ENCODE data around the gene CAMK1D.
"Not testable (repeated sequence)": the region's sequence is repeated elsewhere in the genome, so short reads cannot be mapped to it uniquely, and the experiment has no call there.

CAMK1D gene

DNA sequence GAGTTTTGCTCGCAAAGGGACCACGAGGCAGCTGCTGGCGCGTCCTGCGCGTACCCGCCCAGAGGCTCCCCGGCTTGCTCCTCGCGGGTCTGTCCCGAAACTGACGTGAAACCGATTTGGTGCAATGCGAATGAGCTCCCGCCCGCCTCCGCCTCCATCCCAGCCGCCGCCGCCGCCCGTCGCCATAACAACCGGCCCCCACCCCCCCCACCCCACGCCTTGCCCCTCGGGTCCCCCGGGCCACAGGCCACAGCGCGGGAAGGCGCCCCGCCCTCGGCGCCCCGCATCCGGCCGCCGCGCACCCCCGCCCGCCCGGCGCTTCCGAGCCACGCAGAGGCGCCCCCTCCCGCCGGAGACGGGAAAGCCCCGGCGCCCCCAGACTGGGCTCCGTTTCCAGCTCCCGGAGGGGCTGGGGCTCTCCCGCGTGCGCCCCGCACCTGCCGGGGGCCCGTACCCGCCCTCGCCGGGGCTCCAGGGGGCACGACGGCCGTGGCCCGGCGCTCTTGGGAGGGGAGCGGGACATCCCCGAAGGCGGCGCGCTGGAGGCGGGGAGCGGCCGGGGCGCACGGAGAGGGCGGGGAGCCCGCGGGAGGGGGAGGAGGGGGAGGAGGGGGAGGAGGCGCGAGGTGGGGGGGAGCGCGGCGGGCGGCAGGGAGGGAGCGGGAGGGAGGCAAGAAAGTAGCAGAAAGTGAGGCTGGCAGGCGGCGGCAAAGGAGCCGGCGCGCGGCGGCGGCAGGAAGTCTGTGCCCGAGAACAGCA is at the start of gene CAMK1D:
Gene CAMK1D (plus strand): TSS at position 678 of the 759 bp plus-strand sequence.
- peak; percentile 55 for DNase-seq (ENCODE audit: low spot score)

DNA sequence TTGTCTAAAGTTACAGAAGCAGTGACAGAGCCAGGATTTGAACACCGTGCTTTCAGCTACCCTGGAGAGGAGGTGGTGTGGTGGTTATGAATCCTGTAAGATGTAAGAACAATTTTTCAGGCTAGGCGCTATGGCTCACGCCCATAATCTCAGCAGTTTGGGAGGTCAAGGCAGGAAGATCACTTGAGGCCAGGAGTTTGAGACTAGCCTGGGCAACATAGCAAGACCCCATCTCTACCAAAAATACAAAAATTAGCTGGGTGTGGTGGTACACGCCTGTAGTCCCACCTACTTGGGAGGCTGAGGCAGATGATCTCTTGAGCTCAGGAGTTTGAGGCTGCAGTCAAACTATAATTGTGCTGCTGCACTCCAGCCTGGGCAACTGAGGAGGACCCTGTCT is 48.3 kb upstream of the CAMK1D start:
- DNase-seq (ENCODE audit: low spot score): not testable (repeated sequence)

DNA sequence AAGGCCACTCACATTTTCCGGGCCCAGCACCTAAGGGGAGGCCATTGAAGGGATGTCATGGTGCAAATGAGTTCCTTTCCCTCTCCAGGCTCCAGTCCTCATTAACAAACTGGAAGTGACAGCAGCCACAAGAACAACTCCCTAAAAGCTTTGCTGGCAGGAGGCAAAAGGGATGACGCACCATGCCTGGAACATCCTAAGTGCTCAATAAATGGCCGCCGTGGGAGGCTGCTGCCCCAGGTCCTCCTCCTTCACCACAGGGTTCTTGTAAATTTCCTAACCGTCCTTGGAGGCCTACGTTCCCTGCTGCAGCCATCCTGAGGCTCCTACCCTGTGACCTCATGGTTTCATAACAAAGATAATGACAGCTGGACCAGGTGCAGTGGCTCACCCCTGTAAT is 41.3 kb upstream of the CAMK1D start:
- DNase-seq (ENCODE audit: low spot score): no peak

DNA sequence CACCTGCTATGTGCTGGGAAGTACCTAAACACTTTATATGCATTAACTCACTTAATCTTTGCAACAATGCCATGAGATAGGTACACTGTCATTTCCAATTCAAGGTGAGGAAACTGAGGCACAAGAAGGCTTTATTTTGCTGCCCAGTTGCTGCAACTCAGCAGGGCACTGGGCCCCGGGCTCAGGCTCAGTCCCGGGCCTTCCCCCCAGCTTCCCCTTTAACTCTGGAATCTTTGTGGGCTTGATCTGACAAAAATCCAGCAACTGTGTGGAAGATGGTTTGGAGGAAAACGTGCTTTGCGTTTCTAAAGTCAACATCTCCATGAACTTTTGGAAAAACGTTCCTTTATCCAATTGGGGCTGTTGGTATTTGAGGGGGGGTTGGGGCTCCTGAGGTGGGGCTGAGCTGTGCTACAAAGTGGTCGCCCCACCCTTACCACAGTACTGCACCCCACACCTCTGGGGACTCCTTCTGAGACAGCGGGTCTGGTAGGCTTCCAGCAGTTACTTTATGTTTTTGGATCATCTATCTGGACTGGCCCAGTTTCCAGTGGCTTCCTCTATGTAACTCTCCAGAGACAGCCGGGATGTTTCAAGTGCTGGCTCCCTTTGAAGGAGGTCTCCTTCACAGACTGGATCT is 40.5 kb upstream of the CAMK1D start:
- DNase-seq (ENCODE audit: low spot score): no peak

DNA sequence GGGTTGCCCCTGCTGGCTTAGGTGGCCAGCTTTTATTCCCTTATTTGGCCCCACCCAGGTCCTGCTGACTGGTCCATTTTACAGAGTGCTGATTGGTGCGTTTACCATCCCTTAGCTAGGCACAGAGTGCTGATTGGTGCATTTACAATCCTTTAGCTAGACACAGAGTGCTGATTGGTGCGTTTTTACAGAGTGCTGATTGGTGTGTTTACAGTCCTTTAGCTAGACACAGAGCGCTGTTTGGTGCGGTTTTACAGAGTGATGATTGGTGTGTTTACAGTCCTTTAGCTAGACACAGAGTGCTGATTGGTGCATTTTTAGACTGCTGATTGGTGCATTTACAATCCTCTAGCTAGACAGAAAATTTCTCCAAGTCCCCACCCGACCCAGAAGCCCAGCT is 39.6 kb upstream of the CAMK1D start:
- DNase-seq (ENCODE audit: low spot score): not testable (repeated sequence)

DNA sequence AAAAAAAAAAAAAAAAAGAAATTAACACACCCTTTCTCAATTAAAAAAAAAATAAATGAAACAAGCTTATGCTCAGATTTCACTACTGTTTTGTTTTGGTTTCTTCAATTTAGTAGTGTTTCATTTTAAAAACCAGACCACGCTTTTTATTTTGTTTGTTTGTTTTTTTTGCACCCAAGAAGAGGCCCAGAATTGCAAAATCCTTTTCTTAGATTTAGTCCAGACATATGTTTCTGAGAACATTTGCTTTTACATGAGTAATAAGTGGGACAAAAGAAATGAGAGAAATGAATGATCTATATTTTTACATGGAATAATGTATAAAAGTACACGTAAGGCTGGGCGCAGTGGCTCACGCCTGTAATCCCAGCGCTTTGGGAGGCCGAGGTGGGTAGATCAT is 34.5 kb upstream of the CAMK1D start:
- no peak for DNase-seq (ENCODE audit: low spot score)

DNA sequence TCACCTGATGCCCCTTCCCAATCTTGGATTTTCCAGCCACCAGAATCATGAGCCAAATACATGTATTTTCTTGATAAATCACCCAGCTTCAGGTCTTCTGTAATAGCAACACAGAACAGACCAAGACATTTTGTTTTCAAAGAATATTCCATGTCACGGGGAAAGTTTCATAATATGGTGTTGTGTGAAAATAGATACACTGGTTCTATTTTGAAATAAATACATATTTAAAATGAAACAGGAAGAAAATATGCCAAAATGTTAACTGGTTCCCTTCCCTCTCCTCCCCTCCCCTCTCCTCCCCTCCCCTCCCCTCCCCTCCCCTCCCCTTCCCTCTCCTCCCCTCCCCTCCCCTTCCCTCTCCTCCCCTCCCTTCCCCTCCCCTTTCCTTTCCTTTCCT is 30.3 kb upstream of the CAMK1D start:
- DNase-seq (ENCODE audit: low spot score): no peak

DNA sequence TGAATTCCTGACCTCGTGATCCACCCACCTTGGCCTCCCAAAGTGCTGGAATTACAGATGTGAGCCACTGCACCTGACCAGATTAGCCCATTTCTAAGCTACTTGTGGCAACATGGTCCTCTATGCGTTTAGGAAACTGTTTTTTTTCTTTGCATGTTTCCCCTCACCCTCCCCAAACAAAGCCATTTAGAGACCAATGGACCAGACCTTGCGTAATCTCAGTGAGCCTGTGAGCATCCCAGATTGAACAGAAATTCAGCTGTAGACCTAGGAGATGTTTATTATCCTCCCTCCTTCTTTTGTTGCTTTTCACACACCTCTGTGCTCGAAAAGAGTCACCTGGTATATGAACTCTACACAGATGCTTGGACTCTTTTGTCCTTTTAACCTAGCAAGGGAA is 28.5 kb upstream of the CAMK1D start:
- no peak for DNase-seq (ENCODE audit: low spot score)

DNA sequence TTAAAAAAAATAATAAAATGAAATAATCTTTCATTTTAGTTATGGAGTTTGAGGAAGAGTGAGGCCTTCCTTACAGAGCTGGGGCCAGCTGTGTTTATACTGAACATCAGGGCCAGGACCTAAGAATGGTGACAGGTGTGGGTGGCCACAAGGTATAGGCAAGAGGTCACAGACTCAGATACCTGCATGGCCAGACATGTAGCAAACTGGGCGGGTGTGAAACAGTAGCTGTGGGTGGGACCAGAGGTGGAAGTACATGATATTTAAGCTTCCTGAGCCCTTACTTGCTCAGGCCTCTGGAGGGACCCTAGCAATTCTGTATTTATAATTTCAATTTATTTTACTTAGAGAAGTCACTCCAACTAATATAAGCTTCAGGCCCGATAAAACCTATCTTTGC is 27.7 kb upstream of the CAMK1D start:
- no peak for DNase-seq (ENCODE audit: low spot score)

DNA sequence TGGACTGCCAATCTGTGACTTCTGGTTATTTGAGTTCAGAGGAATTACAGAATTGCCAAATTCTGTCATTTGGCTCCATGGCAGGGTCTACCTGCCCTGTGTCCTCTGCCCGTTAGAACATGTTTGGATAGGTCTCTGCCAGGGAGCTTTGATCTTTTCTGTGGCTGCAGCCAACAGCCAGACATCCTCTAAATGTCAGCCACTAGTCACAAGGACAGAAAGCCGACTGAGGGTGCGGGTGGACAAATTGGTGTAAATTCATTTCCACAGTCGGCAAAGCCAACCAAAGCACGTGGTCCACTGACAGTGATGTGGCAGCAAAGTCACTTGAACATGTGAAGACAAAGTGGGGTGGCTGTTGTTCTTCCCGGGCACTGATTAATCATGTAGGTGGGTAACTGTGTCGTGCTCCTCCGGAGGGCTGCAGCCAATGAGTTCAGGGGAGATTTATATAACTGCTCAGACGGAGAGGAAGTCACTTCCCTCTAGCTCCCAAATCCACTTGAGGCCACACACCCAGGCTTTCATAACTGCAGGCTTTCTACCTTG is 26.7 kb upstream of the CAMK1D start:
- DNase-seq (ENCODE audit: low spot score): no peak

DNA sequence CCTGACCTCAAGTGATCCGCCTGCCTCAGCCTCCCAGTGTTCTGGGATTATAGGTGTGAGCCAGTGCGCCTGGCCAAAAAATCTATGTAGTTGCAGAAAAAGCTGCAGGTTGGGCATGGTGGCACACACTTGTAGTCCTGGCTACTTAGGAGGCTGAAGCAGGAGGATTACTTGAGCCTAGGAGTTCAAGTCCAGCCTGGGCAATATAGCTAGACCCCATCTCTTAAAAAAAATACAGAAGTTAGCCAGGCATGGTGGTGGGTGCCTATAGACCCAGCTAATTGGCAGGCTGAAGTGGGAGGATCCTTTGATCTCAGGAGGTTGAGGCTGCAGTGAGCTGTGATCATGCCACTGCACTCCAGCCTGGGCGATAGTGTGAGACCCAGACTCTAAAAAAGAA is 24.8 kb upstream of the CAMK1D start:
- no peak for DNase-seq (ENCODE audit: low spot score)

DNA sequence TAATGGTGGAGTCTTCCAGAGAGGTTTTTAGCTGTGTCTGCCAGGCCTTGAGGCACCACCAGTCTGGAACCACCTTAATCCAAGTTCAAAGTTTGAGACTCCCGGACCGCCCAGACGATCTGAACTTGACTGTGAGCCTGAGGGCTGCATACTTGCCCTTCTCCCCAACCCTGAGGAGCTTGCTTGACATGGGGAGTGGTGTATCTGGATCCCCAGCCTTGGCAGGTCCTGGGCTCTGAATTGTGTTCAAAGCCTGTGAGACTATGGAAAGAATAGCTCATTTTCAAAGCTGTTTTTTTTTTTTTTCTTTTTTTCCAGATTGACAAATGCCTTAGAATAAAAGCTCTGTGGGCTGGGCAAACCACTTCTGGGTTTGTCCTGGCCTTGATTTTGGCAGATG is 22.3 kb upstream of the CAMK1D start:
- DNase-seq (ENCODE audit: low spot score): no peak

DNA sequence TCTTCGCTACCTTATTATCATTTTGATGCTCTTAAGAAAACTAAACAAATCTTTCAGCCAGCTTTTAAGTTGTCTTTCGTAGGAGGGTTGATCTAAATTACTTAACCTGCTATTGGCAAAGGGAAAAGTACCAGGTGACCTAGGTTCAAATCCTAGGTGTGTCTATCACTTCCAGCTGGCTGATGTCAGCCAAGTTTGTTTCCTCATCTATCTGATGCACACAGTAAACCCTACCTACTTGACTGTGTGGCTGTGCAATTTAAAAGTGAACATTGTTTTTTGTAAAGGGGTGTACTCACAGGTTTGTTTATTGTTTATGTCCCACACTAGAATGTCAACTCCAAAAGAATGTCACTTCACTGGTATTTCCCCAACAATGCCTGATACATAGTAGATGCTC is 21.9 kb upstream of the CAMK1D start:
- no peak for DNase-seq (ENCODE audit: low spot score)

DNA sequence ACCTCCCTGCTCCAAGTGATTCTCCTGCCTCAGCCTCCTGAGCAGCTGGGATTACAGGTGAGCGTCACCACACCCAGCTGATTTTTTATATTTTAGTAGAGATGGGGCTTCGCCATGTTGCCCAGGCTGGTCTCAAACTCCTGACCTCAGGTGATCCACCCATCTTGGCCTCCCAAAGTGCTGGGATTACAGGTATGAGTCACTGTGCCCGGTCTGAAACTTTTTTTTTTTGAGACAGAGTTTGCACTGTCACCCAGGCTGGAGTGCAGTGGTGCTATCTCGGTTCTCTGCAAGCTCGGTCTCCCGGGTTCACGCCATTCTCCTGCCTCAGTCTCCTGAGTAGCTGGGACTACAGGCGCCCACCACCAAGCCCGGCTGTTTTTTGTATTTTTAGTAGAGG is 21.0 kb upstream of the CAMK1D start:
- not testable (repeated sequence) for DNase-seq (ENCODE audit: low spot score)

DNA sequence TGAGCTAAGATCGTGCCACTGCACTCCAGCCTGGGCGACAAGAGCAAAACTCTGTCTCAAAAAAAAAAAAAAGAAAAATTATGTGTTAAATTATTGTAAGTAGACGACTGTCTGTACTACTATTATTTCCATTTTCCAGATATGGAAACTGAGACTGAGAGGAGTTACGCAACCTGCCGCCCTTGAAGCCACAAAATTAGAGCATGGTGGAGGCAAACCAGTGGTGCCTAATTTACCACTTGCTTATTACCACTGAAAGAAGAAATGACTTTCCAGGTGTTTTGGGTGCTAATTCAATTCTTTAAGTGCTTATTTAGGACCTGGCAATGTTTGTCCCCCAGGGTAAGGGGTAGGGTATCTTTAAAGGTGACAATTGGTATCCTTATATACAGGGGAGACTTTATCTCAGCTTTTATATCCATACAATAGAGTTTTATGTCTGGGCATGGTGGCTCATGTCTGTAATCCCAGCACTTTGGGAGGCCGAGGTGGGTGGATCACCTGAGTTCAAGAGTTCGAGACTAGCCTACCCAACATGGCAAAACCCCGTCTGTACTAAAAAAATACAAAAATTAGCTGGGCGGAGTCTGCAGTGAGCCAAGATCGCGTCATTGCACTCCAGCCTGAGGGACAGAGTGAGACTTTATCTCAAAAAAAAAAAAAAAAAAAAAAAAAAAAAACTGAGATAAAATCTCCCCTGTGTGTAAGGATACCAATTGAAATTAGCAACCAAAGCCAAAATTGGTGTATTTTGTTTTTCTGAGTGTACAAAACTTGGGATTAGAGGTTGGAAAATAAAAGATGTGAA is 16.6 kb upstream of the CAMK1D start:
- no peak for DNase-seq (ENCODE audit: low spot score)

DNA sequence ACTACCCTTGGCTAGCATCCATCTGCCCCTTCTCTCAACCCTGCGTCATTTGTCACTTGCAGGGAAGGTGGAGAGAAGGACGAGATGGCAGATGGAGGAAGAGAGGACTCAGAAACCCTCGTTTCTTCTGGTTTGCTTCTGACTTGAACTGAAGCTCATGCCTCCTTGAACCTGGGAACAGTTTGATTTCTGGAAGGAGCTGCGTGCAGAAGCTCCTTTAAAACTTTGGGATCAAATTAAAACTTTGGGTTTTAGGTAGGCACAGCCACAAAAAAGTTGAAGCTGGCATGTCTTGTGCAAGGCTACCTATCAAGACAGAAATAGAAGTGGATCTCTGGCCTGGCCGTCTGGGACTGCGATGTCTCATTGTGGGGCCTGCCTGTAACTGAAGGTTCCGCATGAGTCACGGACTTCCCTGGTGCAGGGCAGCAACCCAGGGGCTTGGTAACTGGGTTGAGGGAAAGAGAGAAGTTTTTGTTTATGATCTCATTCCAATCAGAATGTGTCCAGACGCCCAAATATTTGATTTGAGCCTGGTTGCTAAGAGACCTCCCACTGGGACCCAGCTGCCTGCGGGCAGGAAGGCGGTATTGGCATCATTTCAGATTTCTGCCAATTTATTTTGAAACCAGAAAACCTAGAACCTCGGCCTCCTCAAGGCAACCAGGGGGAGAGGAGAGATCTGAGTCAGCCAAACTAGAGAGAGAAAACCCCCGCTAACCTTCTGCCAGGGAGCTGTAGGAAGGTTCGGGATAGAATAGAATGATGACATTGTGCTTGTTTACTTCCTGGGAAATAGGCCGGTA is 15.8 kb upstream of the CAMK1D start:
- no peak for DNase-seq (ENCODE audit: low spot score)

DNA sequence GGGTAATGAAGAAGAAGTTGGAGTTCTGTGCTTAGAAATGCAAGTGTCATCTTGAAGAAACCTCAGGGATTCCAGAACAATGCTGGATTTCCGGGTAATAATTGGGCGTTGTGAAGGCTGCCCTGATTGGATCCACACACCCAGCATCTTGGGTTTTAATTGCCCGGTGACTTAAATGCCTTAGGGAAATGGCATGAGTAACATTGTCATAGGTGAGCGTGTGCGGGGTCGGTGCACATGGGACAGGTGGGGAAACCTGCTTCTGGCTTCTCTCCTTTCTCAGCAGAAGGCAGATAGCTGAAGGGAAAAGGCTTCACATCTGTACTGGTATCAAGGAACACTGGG is 15.2 kb upstream of the CAMK1D start:
- DNase-seq (ENCODE audit: low spot score): no peak

DNA sequence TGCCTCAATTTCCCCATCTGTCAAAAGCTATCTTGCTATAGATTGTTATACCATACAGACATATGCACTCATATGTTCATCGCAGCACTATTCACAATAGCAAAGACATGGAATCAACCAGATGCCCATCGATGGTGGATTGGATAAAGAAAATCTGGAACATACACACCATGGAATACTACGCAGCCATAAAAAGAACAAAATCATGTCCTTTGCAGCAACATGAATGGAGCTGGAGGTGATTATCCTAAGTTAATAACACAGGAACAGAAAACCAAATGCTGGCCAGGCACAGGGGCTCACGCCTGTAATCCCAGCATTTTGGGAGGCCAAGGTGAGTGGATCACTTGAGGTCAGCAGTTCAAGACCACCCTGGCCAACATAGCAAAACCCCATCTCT is 14.2 kb upstream of the CAMK1D start:
- not testable (repeated sequence) for DNase-seq (ENCODE audit: low spot score)

DNA sequence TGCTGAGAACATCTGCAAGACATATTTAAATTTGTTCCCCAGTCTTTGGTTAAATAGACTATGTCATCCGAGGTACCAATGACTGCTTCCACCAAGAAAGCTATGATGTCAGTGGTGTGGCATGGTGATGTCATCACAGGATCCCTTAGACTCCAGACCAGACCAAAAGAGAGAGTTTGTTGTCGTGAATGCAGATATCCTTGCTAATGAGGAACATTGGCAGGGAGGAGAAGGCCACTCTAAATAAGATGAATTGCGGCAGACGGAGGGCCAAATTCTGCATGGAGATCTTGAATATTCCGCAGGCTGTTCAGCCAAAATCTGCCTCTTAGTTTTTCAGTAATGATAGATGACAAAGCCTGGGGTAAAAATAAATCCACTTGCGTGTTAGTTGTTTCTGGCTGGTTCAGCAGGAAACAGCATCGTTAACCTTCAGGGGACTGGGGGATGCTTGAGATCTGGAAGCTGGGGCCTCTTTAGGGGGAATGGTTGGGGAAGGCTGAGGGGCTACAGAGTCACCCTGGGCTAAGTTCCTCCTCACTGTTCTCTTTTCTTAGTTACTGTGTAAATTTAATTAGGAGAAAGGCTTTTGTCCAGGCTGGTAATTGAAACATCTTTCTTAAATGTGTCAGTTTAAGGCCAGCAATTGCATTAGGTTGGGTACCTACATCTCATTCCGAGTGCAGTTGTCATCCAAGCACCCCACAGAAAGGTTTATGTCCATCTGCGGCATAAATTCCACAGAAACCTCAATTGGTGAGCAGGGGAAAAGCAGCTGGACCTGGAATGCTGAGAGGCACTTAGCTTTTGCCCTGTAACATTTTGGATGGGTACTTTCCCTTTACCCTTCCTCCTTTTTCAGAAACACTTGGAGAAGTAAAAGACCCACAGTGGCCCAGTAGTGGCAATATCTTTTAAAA is 11.6 kb upstream of the CAMK1D start:
- DNase-seq (ENCODE audit: low spot score): no peak

DNA sequence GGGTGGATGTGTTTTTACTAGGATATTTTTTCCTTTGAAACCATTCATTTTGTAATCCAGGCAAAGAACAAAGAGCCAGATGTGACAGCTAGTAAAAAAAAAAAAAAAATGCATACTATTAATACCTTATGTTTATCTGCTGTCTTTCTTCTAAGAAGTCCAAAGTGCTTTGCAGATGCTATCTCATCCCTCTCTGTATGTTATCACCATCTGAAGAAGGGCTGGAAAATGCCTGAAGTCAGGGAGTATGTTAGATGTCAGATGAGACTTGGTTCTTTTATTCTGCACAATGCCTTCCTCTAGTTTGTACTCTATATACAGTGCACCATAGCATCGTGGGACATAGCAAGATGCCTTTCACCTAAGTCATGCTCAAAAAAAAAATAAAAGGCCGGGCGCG is 10.4 kb upstream of the CAMK1D start:
- no peak for DNase-seq (ENCODE audit: low spot score)

DNA sequence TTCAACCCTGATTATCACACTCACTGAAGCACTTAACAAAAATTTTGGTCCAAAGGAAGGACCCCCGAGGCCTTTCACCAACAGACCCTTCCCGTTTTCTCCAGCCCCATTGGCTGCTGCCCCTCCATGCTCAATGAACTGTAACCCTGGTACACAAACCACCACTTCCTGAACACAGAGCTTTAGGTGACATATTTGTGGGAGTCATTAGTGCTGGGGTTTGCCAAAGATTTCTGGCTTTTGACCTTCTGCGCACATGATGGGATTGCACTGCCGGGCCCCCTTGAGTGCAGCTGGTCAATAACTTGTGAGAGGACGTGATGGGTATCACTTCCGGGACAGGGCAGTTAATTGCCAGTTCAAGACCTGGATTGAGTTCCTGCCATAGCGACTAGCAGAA is 9.0 kb upstream of the CAMK1D start:
- no peak for DNase-seq (ENCODE audit: low spot score)
